ENCODE data around the gene PITPNM3.

DNA sequence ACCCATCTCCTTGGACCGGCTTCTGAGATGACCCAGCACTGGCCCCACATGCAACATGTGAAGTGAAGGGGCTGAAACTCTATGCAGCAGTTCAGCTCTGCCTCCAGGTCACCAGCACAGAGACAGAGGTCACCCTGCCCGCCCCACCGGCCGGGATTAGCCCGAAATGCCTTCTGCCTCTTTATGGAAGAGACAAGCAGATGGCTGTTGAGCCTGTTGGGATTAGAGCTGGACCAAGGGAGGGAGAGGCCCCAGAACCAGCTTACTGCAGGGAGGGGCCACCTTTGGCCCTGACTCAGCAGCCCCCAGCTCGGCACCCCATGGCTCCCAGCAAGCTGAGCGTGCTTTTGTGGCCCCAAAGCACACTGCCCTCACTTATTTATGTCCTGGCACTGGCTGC is 127.1 kb downstream of the PITPNM3 start:
- TF ChIP-seq RAD51 (IDR thresholded peaks at IDR 0.05; ENCODE audit: borderline replicate concordance): no peak
- TF ChIP-seq, protein P1, sequence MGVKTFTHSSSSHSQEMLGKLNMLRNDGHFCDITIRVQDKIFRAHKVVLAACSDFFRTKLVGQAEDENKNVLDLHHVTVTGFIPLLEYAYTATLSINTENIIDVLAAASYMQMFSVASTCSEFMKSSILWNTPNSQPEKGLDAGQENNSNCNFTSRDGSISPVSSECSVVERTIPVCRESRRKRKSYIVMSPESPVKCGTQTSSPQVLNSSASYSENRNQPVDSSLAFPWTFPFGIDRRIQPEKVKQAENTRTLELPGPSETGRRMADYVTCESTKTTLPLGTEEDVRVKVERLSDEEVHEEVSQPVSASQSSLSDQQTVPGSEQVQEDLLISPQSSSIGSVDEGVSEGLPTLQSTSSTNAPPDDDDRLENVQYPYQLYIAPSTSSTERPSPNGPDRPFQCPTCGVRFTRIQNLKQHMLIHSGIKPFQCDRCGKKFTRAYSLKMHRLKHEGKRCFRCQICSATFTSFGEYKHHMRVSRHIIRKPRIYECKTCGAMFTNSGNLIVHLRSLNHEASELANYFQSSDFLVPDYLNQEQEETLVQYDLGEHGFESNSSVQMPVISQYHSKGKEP (CRISPR knock-in tag; IDR thresholded peaks at IDR 0.05): no peak

All from HepG2 (cell line).